NT2/D1 (cell line): ENCODE measurements around the gene ROBO2.

Experiments
- SUZ12 ChIP-seq: IDR thresholded peaks from 2 replicates; pipeline ENCODE4 v1.6.1; 2011; ENCODE audit not compliant: insufficient read length, insufficient read depth; ENCODE audit errors: extremely low read depth
- YY1 ChIP-seq: IDR thresholded peaks from 2 replicates; pipeline ENCODE4 v1.6.1; 2011; ENCODE audit not compliant: insufficient read length, insufficient read depth

DNA sequence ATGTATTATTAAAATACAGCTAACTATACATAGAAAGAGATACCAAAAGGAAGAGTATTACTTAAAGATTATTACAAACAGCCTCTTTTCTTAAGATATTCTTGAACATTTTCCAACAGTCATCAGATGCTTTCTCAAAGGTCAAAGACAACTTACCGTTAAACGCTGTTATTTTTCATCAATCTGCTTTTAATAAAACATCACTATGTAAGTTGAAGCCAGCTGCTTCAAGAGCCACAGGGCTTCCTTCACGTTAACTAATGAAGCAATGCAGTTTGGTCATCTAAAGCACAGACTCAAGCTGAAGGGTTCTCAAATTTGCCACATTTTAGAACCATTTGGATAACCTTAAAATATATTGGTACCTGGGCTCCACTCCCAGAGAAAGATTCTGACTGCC lies 578.8 kb downstream of the ROBO2 start:
- TF ChIP-seq YY1 = no peak
- TF ChIP-seq SUZ12 = no peak
